DOHH2 (cell line): ENCODE data around the gene IMPDH1.

ENCODE experiments used
- EZH2phosphoT487 ChIP-seq: fragments of 200-600 bp; sonication (generic); IDR thresholded peaks from 2 replicates; pipeline ENCODE4 v1.6.1; 2017; ENCODE audit warnings: borderline replicate concordance, mild to moderate bottlenecking, antibody characterized with exemption, low read length, moderate library complexity, mixed read lengths
- TF ChIP-seq, protein P1 (sequence below): fragments of 200-600 bp; sonication (generic); IDR thresholded peaks from one replicate; pipeline ENCODE4 v1.5.1; 2014; ENCODE audit warnings: antibody characterized with exemption, mild to moderate bottlenecking, low read depth, low read length; ENCODE audit not compliant: poor library complexity, severe bottlenecking

DNA sequence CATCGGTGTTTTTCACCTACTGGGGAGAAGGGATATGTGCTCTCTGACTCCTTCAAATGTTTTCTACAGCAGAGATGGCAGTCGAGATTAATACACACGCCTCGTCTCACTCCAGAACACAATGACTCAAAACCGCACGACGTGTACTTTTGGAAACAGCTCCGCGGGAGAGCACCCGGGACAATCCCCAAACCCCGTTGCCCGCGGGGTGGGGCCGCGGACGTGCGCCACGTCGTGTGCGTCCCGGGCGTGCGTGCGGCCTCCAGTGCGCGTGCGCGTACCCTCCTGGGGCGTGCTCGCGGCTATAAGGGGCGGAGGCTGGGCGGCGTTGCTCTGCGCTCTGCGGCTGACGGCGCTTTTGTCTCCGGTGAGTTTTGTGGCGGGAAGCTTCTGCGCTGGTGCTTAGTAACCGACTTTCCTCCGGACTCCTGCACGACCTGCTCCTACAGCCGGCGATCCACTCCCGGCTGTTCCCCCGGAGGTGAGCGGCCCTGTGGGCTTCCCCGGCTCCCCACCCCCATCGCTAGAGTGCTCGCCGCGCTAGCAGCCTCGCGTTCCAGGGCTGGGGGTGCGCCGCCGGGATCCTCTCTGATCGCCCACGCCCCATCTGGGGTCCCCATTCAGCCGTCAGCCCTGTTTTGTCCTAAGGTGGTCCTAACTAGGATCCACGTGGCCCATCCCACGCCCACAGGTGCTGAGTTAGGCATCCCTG, 45.9 kb upstream of the IMPDH1 start, which contains the start of gene HILPDA:
- TF ChIP-seq, protein P1, sequence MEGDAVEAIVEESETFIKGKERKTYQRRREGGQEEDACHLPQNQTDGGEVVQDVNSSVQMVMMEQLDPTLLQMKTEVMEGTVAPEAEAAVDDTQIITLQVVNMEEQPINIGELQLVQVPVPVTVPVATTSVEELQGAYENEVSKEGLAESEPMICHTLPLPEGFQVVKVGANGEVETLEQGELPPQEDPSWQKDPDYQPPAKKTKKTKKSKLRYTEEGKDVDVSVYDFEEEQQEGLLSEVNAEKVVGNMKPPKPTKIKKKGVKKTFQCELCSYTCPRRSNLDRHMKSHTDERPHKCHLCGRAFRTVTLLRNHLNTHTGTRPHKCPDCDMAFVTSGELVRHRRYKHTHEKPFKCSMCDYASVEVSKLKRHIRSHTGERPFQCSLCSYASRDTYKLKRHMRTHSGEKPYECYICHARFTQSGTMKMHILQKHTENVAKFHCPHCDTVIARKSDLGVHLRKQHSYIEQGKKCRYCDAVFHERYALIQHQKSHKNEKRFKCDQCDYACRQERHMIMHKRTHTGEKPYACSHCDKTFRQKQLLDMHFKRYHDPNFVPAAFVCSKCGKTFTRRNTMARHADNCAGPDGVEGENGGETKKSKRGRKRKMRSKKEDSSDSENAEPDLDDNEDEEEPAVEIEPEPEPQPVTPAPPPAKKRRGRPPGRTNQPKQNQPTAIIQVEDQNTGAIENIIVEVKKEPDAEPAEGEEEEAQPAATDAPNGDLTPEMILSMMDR: no peak
- TF ChIP-seq EZH2phosphoT487: no peak
